Caki2 (cell line): Measurements from ENCODE around the gene VPS29. TPM values are rescaled to one million over a fixed set of nuclear protein-coding genes. Genes with fewer than 3 reads are reported as not detected.
"Not testable (repeated sequence)": the region's sequence is repeated elsewhere in the genome, so short reads cannot be mapped to it uniquely, and the experiment has no call there.

Experiments used
- DNase-seq: peaks from one replicate; pipeline ENCODE4 v3.0.0-alpha.2; 2015; ENCODE audit warnings: low read depth
- in situ Hi-C: cut with HindIII; loops from 2 replicates; pipeline ENCODE4 v1.10.0; 2016; ENCODE audit warnings: low sequenced_read_pairs, low pct_unique_long_range_greater_than_20kb, mixed read lengths
- total RNA-seq: library from RNA; depleted of rRNA; stranded (reverse); fragments of >200 nt; shearing (Covaris generic); gene quantifications from 2 replicates; pipeline ENCODE4 v1.2.3, GENCODE V29; 2014; ENCODE audit warnings: low replicate concordance

Gene VPS29
- total RNA-seq, 1 experiment from 2014 or later, result 45.8 TPM

GRCh38 chr12:110531741-110532333 is 29.9 kb upstream of the VPS29 start:
- DNase-seq, result no peak
- in situ Hi-C loops, result no loop called here

GRCh38 chr12:110530511-110530910 is 28.6 kb upstream of the VPS29 start:
- in situ Hi-C loops, result no loop called here
- DNase-seq, result no peak

- no peak for DNase-seq
- in situ Hi-C loops, result no loop called here
Measured at GRCh38 chr12:110528277-110528839, 26.4 kb upstream of the VPS29 start.

GRCh38 chr12:110520876-110521712 is 19.2 kb upstream of the VPS29 start:
- in situ Hi-C loops, DNase-seq: not testable (repeated sequence)

GRCh38 chr12:110518014-110518413 is 16.1 kb upstream of the VPS29 start:
- DNase-seq, in situ Hi-C loops: not testable (repeated sequence)

- in situ Hi-C loops, result no loop called here
- DNase-seq, result no peak
Measured at GRCh38 chr12:110516995-110517394, 15.1 kb upstream of the VPS29 start.

- in situ Hi-C loops, result no loop called here
- DNase-seq, result no peak
Measured at GRCh38 chr12:110514363-110514762, 12.5 kb upstream of the VPS29 start.

- in situ Hi-C loops, result no loop called here
- DNase-seq, result no peak
Measured at GRCh38 chr12:110513842-110514241, 11.9 kb upstream of the VPS29 start.

- no peak for DNase-seq
- in situ Hi-C loops, result no loop called here
Measured at GRCh38 chr12:110508071-110508586, 6.2 kb upstream of the VPS29 start.

- DNase-seq, result no peak
Measured at GRCh38 chr12:110505332-110505731, 3.4 kb upstream of the VPS29 start.

GRCh38 chr12:110503432-110503831 is 1.5 kb upstream of the VPS29 start:
- no peak for DNase-seq
- in situ Hi-C loops, result no loop called here

More at GRCh38 chr12:110505332-110505731, 3.4 kb upstream of the VPS29 start:
- in situ Hi-C loops, result no loop called here

GRCh38 chr12:110501399-110501751 is 536 bp downstream of the VPS29 start:
- in situ Hi-C loops, result no loop called here
- DNase-seq, result peak; percentile 57

GRCh38 chr12:110498984-110499706 is 2.8 kb downstream of the VPS29 start:
- DNase-seq, result no peak
- in situ Hi-C loops, result no loop called here

- DNase-seq, result no peak
- in situ Hi-C loops, result no loop called here
Measured at GRCh38 chr12:110475426-110475825, 26.5 kb downstream of the VPS29 start.

- in situ Hi-C loops, result no loop called here
- peak; percentile 98 for DNase-seq
Measured at GRCh38 chr12:110468214-110469048, 33.5 kb downstream of the VPS29 start, which contains the start of the genes FAM216A and GPN3. Gene FAM216A (plus strand): TSS chr12:110468845. CDS start chr12:110468876, 31 bp downstream. Gene GPN3 (minus strand): TSS chr12:110468257. CDS start chr12:110468203, 54 bp downstream.

GRCh38 chr12:110467847-110468213 is 34.1 kb downstream of the VPS29 start:
- in situ Hi-C loops, result no loop called here

GRCh38 chr12:110466791-110467190 is 35.1 kb downstream of the VPS29 start:
- no peak for DNase-seq
- in situ Hi-C loops, result no loop called here

More at GRCh38 chr12:110467847-110468213, 34.1 kb downstream of the VPS29 start:
- no peak for DNase-seq

- in situ Hi-C loops, DNase-seq: not testable (repeated sequence)
Measured at GRCh38 chr12:110465765-110466164, 36.1 kb downstream of the VPS29 start.
